LHCN-M2 (cell line): ENCODE measurements around the gene ZNF84. TPM values are rescaled to one million over a fixed set of nuclear protein-coding genes. Genes with fewer than 3 reads are reported as not detected.

Source experiments
- total RNA-seq: library from RNA; depleted of rRNA; stranded (reverse); fragments of >200 nt; gene quantifications from 2 replicates; pipeline ENCODE4 v1.2.3, GENCODE V29; 2014; rRNA removed

ZNF84 gene
- total RNA-seq, 1 experiment from 2014 or later: 27.7 TPM

Other genes with a start within 250 kb of the ZNF84 start
- gene GOLGA3, start 208.6 kb upstream of the ZNF84 start, total RNA-seq: 57.1 and 64.2 TPM in 2 replicates
- 23.8 and 24.8 TPM in 2 replicates for gene CHFR, start 149.9 kb upstream of the ZNF84 start, total RNA-seq
- 4.6 and 10.0 TPM in 2 replicates for gene ZNF605, start 81.2 kb upstream of the ZNF84 start, total RNA-seq
- 16.2 and 16.3 TPM in 2 replicates for gene ZNF26, start 51.1 kb upstream of the ZNF84 start, total RNA-seq
- gene ZNF140, start 43.4 kb downstream of the ZNF84 start, total RNA-seq: 11.7 and 14.4 TPM in 2 replicates
- 1.0 and 1.2 TPM in 2 replicates for gene ZNF891, start 92.8 kb downstream of the ZNF84 start, total RNA-seq
- 7.2 and 8.1 TPM in 2 replicates for gene ZNF10, start 93.1 kb downstream of the ZNF84 start, total RNA-seq
- 19.3 and 24.0 TPM in 2 replicates for gene ZNF268, start 144.0 kb downstream of the ZNF84 start, total RNA-seq
- gene ANHX, start 198.4 kb downstream of the ZNF84 start, total RNA-seq: not detected in 2 replicates